ENCODE data around the gene RTN4R. TPM values are rescaled to one million over a fixed set of nuclear protein-coding genes. Genes with fewer than 3 reads are reported as not detected.
A peak's percentile ranks its signal among the peaks of the same experiment; 100 is the strongest.

The RTN4R gene
- total and polyA plus RNA-seq, 9 of the 15 experiments (the other 6 are each of a cell fraction or from before 2014, with no cell fraction given), result 0.04 to 2.8 (median 1.4) TPM; not detected in 3

DNA sequence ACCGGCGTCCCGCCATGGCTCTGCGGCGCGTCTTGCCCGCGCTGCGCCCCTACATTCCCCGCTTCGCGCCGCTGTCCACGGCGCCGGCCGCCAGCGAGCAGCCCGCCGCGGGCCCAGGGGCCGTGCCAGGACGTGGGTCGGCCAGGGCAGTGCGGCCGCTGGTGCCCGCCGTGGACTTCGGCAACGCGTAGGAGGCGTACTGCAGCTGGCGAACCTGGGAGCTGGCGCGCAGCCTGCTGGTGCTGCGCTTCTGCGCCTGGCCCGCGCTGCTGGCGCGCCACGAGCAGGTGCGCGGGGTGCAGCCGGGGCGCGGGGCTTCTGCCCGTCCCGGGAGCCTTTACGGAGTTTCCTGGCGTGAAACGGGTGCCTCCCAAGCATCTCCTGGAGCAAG is 31.6 kb upstream of the RTN4R start (continued):
- TF ChIP-seq, protein P1, sequence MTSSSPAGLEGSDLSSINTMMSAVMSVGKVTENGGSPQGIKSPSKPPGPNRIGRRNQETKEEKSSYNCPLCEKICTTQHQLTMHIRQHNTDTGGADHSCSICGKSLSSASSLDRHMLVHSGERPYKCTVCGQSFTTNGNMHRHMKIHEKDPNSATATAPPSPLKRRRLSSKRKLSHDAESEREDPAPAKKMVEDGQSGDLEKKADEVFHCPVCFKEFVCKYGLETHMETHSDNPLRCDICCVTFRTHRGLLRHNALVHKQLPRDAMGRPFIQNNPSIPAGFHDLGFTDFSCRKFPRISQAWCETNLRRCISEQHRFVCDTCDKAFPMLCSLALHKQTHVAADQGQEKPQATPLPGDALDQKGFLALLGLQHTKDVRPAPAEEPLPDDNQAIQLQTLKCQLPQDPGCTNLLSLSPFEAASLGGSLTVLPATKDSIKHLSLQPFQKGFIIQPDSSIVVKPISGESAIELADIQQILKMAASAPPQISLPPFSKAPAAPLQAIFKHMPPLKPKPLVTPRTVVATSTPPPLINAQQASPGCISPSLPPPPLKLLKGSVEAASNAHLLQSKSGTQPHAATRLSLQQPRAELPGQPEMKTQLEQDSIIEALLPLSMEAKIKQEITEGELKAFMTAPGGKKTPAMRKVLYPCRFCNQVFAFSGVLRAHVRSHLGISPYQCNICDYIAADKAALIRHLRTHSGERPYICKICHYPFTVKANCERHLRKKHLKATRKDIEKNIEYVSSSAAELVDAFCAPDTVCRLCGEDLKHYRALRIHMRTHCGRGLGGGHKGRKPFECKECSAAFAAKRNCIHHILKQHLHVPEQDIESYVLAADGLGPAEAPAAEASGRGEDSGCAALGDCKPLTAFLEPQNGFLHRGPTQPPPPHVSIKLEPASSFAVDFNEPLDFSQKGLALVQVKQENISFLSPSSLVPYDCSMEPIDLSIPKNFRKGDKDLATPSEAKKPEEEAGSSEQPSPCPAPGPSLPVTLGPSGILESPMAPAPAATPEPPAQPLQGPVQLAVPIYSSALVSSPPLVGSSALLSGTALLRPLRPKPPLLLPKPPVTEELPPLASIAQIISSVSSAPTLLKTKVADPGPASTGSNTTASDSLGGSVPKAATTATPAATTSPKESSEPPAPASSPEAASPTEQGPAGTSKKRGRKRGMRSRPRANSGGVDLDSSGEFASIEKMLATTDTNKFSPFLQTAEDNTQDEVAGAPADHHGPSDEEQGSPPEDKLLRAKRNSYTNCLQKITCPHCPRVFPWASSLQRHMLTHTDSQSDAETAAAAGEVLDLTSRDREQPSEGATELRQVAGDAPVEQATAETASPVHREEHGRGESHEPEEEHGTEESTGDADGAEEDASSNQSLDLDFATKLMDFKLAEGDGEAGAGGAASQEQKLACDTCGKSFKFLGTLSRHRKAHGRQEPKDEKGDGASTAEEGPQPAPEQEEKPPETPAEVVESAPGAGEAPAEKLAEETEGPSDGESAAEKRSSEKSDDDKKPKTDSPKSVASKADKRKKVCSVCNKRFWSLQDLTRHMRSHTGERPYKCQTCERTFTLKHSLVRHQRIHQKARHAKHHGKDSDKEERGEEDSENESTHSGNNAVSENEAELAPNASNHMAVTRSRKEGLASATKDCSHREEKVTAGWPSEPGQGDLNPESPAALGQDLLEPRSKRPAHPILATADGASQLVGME (CRISPR knock-in tag; IDR thresholded peaks at IDR 0.05), result no peak
- TF ChIP-seq STAG1 (CRISPR knock-in tag; IDR thresholded peaks at IDR 0.05; ENCODE audit: borderline replicate concordance) (peak; percentile 25; the same call in 1 of the 2 replicates), HMGXB4 (CRISPR knock-in tag; IDR thresholded peaks at IDR 0.05) (0 out of 2 replicates have a peak, but pooled peaks have one; percentile 60), PRPF4 (IDR thresholded peaks at IDR 0.05; ENCODE audit: insufficient read depth, low read depth, low read length, poor library complexity, severe bottlenecking) (no peak), POLR2G (IDR thresholded peaks at IDR 0.05; ENCODE audit: low read depth, low read length) (no peak), CXXC5 (CRISPR knock-in tag; IDR thresholded peaks at IDR 0.05) (peak; percentile 68), MTA3 (IDR thresholded peaks at IDR 0.05; ENCODE audit: borderline replicate concordance) (peak; percentile 92), ZBTB17 (CRISPR knock-in tag; IDR thresholded peaks at IDR 0.05) (no peak), ZNF146 (CRISPR knock-in tag; IDR thresholded peaks at IDR 0.05; ENCODE audit: unreplicated experiment) (no peak), STAT6 (CRISPR knock-in tag; IDR thresholded peaks at IDR 0.05) (0 out of 2 replicates have a peak, but pooled peaks have one; percentile 80)
- TF ChIP-seq, protein P2, sequence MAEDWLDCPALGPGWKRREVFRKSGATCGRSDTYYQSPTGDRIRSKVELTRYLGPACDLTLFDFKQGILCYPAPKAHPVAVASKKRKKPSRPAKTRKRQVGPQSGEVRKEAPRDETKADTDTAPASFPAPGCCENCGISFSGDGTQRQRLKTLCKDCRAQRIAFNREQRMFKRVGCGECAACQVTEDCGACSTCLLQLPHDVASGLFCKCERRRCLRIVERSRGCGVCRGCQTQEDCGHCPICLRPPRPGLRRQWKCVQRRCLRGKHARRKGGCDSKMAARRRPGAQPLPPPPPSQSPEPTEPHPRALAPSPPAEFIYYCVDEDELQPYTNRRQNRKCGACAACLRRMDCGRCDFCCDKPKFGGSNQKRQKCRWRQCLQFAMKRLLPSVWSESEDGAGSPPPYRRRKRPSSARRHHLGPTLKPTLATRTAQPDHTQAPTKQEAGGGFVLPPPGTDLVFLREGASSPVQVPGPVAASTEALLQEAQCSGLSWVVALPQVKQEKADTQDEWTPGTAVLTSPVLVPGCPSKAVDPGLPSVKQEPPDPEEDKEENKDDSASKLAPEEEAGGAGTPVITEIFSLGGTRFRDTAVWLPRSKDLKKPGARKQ (CRISPR knock-in tag; IDR thresholded peaks at IDR 0.05), result no peak

All from K562 (cell line).